Keratinocyte (primary cell): ENCODE measurements around the gene ATP5PF. TPM values are rescaled to one million over a fixed set of nuclear protein-coding genes. Genes with fewer than 3 reads are reported as not detected.
"Not testable (repeated sequence)": the region's sequence is repeated elsewhere in the genome, so short reads cannot be mapped to it uniquely, and the experiment has no call there.

Source experiments
- DNase-seq: peaks from one replicate; pipeline ENCODE4 v3.0.0-alpha.2; 2011; ENCODE audit warnings: low read depth, missing footprints, low spot score
- FAIRE-seq: peaks from 2 replicates; lab custom pipeline; 2011; peaks lifted over from hg19 to GRCh38; lab: Jason Lieb, UNC
- H2AFZ ChIP-seq: 2 replicates; pipeline ENCODE4 v1.6.0; 2012; ENCODE audit warnings: low read length, control low read depth, inconsistent platforms; ENCODE audit not compliant: control insufficient read depth
- H3K27ac ChIP-seq: 2 replicates; pipeline ENCODE4 v1.5.1; 2011; ENCODE audit warnings: low read length; ENCODE audit not compliant: control insufficient read depth, insufficient read depth
- H3K27me3 ChIP-seq: 3 replicates; pipeline ENCODE4 v1.6.0; 2011; ENCODE audit warnings: low read length; ENCODE audit not compliant: control insufficient read depth, insufficient read depth; ENCODE audit errors: extremely low read depth
- H3K36me3 ChIP-seq, 2 experiments: 2 replicates in 1 of 2; 3 replicates in 1 of 2; pipeline ENCODE4 v1.5.1; 2011; ENCODE audit warnings: low read length in 2 of 2, mild to moderate bottlenecking in 1 of 2; ENCODE audit not compliant: control insufficient read depth in 2 of 2, insufficient read depth in 2 of 2; ENCODE audit errors: extremely low read depth in 1 of 2
- H3K4me1 ChIP-seq: 3 replicates; pipeline ENCODE4 v1.5.1; 2011; ENCODE audit warnings: low read length; ENCODE audit not compliant: control insufficient read depth, insufficient read depth; ENCODE audit errors: extremely low read depth
- H3K4me2 ChIP-seq: 3 replicates; pipeline ENCODE4 v1.6.0; 2011; ENCODE audit warnings: low read depth, low read length; ENCODE audit not compliant: control insufficient read depth, insufficient read depth; ENCODE audit errors: extremely low read depth
- H3K4me3 ChIP-seq, 3 experiments: fragments of 200-600 bp in 1 of 3; sonication (generic) in 1 of 3; 2 replicates in 2 of 3; 3 replicates in 1 of 3; pipeline ENCODE4 v1.5.1; 2011 to 2016; ENCODE audit warnings: low read length in 3 of 3, mild to moderate bottlenecking in 3 of 3, control low read depth in 2 of 3, inconsistent platforms in 1 of 3, low read depth in 1 of 3, mixed read lengths in 1 of 3, mixed run types in 1 of 3, moderate library complexity in 1 of 3; ENCODE audit not compliant: control insufficient read depth in 2 of 3, insufficient read depth in 2 of 3; ENCODE audit errors: extremely low read depth in 1 of 3
- H3K79me2 ChIP-seq: 2 replicates; pipeline ENCODE4 v1.6.0; 2012; ENCODE audit warnings: low read length; ENCODE audit not compliant: control insufficient read depth, insufficient read depth
- H3K9ac ChIP-seq: 3 replicates; pipeline ENCODE4 v1.6.0; 2011; ENCODE audit warnings: low read length; ENCODE audit not compliant: control insufficient read depth, insufficient read depth; ENCODE audit errors: extremely low read depth
- H3K9me1 ChIP-seq: 3 replicates; pipeline ENCODE4 v1.6.0; 2011; ENCODE audit warnings: low read length; ENCODE audit not compliant: control insufficient read depth, insufficient read depth; ENCODE audit errors: extremely low read depth
- H3K9me3 ChIP-seq: 2 replicates; pipeline ENCODE4 v1.5.1; 2012; ENCODE audit warnings: low read depth, low read length; ENCODE audit not compliant: control insufficient read depth
- H4K20me1 ChIP-seq: 3 replicates; pipeline ENCODE4 v1.6.0; 2011; ENCODE audit warnings: low read length; ENCODE audit not compliant: control insufficient read depth, insufficient read depth; ENCODE audit errors: extremely low read depth
- EZH2 ChIP-seq: IDR thresholded peaks from one replicate; pipeline ENCODE4 v1.6.1; 2012; ENCODE audit warnings: inconsistent platforms, mild to moderate bottlenecking, low read length, moderate library complexity
- dilution Hi-C: fragments of 300-500 bp; cut with MboI; formaldehyde crosslinking; loops from one replicate; pipeline ENCODE4 v1.7.0; 2020; ENCODE audit warnings: low sequenced_read_pairs; ENCODE audit not compliant: extremely low pct_ligation_motif_present
- polyA plus RNA-seq, 5 experiments: library from polyadenylated mRNA; depleted of rRNA in 3 of 5; stranded (reverse) in 3 of 5; stranded (forward) in 1 of 5; unstranded in 1 of 5; fragments of >200 nt; gene quantifications; 1 replicate in 1 of 5; 2 replicates in 3 of 5; 3 replicates in 1 of 5; pipeline versions ENCODE4 v1.2.1 to v1.2.3, GENCODE V29; 2011 to 2012; ENCODE audit warnings: missing spikeins in 2 of 5, low read depth in 1 of 5, low replicate concordance in 1 of 5
- TF ChIP-seq, protein P1 (sequence below), 3 experiments: IDR thresholded peaks in 1 of 3; conservative IDR thresholded peaks in 1 of 3; optimal IDR thresholded peaks in 1 of 3; 2 replicates in 2 of 3; 3 replicates in 1 of 3; pipeline versions ENCODE3 to v1.5.1; 2011; ENCODE audit warnings: low read length in 3 of 3, mild to moderate bottlenecking in 3 of 3, moderate library complexity in 2 of 3, control low read depth in 1 of 3, inconsistent platforms in 1 of 3; ENCODE audit not compliant: insufficient read depth in 2 of 3; ENCODE audit errors: extremely low read depth in 1 of 3

ATP5PF gene
- polyA plus RNA-seq, 1 donor (not counting 4 experiments of a cell fraction or from before 2014, with no cell fraction given), result 256 TPM

DNA sequence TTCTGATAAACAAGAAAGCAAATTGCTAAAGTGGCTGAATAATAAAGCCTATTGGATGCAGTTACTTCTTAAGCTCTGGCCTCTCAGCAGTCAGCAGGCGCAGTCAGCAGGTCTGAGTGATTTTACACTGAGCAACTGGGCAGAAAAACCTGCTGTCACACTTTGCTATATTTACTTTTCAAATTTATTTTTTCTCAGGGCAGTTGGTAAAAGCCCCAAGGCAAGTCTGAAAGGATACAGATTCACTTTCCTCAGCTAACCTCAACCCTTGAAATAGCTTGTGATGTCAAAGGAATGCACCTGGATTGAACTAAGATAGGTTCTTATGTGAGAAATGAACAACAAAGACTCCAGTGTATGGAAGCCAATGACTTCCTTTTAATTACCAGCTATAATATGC, 34.0 kb downstream of the ATP5PF start:
- dilution Hi-C loops, result no loop called here
- no peak for DNase-seq

DNA sequence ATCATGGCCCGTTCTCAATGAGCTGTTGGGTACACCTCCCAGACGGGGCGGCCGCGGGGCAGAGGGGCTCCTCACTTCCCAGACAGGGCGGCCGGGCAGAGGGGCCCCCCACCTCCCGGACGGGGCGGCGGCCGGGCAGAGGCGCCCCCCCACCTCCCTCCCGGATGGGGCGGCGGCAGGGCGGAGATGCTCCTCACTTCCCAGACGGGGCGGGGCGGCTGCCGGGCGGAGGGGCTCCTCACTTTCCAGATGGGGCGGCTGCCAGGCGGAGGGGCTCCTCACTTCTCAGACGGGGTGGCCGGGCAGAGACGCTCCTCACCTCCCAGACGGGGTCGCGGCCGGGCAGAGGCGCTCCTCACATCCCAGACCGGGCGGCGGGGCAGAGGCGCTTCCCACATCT, 39.2 kb downstream of the ATP5PF start:
- H3K4me3 ChIP-seq, H3K9me1 ChIP-seq, H3K9ac ChIP-seq, H3K4me2 ChIP-seq, H3K36me3 ChIP-seq, H3K27me3 ChIP-seq, DNase-seq, H3K4me1 ChIP-seq, H3K9me3 ChIP-seq, H4K20me1 ChIP-seq, H3K27ac ChIP-seq, H3K79me2 ChIP-seq, FAIRE-seq, H2AFZ ChIP-seq, dilution Hi-C loops: not testable (repeated sequence)

More for the DNA sequence above, 34.0 kb downstream of the ATP5PF start:
- no peak for FAIRE-seq
- Histone ChIP-seq H3K27ac (no peak overlapping the region), H3K4me3 (no peak overlapping the region), H3K4me1 (no peaks in the 10 kb centered on the region), H3K79me2 (no peaks in the 10 kb centered on the region), H3K9me1 (no peaks in the 10 kb centered on the region), H3K4me2 (no peak overlapping the region), H2AFZ (no peak overlapping the region), H3K9me3 (no peaks in the 10 kb centered on the region), H3K36me3 (no peaks in the 10 kb centered on the region), H3K9ac (no peak overlapping the region), H4K20me1 (no peaks in the 10 kb centered on the region), H3K27me3 (no peaks in the 10 kb centered on the region)
- TF ChIP-seq EZH2, result no peak
- TF ChIP-seq, protein P1, sequence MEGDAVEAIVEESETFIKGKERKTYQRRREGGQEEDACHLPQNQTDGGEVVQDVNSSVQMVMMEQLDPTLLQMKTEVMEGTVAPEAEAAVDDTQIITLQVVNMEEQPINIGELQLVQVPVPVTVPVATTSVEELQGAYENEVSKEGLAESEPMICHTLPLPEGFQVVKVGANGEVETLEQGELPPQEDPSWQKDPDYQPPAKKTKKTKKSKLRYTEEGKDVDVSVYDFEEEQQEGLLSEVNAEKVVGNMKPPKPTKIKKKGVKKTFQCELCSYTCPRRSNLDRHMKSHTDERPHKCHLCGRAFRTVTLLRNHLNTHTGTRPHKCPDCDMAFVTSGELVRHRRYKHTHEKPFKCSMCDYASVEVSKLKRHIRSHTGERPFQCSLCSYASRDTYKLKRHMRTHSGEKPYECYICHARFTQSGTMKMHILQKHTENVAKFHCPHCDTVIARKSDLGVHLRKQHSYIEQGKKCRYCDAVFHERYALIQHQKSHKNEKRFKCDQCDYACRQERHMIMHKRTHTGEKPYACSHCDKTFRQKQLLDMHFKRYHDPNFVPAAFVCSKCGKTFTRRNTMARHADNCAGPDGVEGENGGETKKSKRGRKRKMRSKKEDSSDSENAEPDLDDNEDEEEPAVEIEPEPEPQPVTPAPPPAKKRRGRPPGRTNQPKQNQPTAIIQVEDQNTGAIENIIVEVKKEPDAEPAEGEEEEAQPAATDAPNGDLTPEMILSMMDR (optimal IDR thresholded peaks at IDR 0.05 in 1 of 3, IDR thresholded peaks at IDR 0.05 in 1 of 3, conservative IDR thresholded peaks at IDR 0.05 in 1 of 3; ENCODE audit: extremely low read depth in 1 of 3, insufficient read depth in 2 of 3, low read length in 3 of 3), result no peak

DNA sequence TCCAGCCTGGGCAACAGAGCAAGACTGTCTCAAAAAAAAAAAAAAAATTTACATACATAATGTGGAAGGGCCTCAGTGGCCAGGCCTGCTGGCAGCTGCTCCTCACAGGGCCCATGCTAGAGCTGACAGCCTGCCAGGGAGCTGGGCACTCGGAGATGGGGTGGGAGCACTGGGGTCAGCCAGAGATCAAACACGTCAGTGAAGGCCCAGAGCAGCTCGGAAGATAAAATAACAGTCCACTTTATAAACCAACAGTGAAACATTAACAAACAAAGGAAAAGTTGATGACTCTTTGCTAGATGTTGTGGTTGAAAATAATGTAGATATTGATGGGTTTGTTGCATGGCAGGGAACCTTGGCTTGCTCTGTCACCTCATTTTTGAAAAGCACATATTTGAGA, 42.7 kb downstream of the ATP5PF start:
- DNase-seq, result no peak
- dilution Hi-C loops, result no loop called here
- Histone ChIP-seq H3K27me3 (no peaks in the 10 kb centered on the region), H2AFZ (no peak overlapping the region), H4K20me1 (no peaks in the 10 kb centered on the region), H3K9me3 (no peaks in the 10 kb centered on the region), H3K27ac (no peak overlapping the region), H3K4me1 (no peaks in the 10 kb centered on the region), H3K4me2 (no peak overlapping the region), H3K4me3 (no peak overlapping the region), H3K79me2 (no peaks in the 10 kb centered on the region), H3K9ac (no peak overlapping the region), H3K9me1 (no peaks in the 10 kb centered on the region), H3K36me3 (no peaks in the 10 kb centered on the region)
- no peak for FAIRE-seq
- TF ChIP-seq EZH2, result no peak
- TF ChIP-seq, protein P1 (optimal IDR thresholded peaks at IDR 0.05 in 1 of 3, IDR thresholded peaks at IDR 0.05 in 1 of 3, conservative IDR thresholded peaks at IDR 0.05 in 1 of 3; ENCODE audit: extremely low read depth in 1 of 3, insufficient read depth in 2 of 3, low read length in 3 of 3), result no peak
